Gastroesophageal sphincter (tissue), 3 donors: Measurements from ENCODE around the gene ANKRD42.

Experiments
- EP300 ChIP-seq: sonication (generic); formaldehyde crosslinking; IDR thresholded peaks from one replicate; pipeline ENCODE4 v1.6.1; 2017; ENCODE audit warnings: antibody characterized with exemption, mild to moderate bottlenecking
- POLR2A ChIP-seq, 2 donors: fragments of 450-650 bp; IDR thresholded peaks; one replicate each; pipeline ENCODE4 v1.6.1; 2017; ENCODE audit warnings: antibody characterized with exemption in 2 of 2, mild to moderate bottlenecking in 2 of 2, moderate library complexity in 1 of 2
- TF ChIP-seq, protein P1 (sequence below), 4 experiments: fragments of 200-600 bp in 2 of 4; fragments of 450-650 bp in 2 of 4; sonication (generic) in 1 of 4; IDR thresholded peaks; one replicate each; pipeline ENCODE4 v1.5.1; 2017 to 2019; ENCODE audit warnings: antibody characterized with exemption in 4 of 4, mild to moderate bottlenecking in 2 of 4, moderate library complexity in 2 of 4

DNA sequence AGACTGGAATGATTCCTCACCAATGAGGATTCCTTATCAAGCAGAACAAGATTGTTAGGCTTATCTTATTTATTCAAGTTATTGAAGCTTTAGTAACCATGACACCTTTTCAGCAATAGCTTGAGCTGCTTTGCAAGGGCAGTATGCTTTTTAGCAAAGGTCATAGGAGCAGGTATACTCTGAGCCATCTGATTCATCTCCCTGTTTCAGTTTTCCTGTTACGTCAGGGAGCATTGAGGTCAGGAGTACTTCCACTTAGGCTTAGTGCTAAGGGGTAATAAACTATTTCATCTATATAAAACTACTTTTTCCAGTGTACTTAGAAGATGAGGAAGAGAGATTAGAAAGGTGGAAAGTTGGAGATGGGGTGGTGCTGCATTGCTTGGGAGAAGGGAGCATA lies 17.7 kb upstream of the ANKRD42 start:
- TF ChIP-seq, protein P1, sequence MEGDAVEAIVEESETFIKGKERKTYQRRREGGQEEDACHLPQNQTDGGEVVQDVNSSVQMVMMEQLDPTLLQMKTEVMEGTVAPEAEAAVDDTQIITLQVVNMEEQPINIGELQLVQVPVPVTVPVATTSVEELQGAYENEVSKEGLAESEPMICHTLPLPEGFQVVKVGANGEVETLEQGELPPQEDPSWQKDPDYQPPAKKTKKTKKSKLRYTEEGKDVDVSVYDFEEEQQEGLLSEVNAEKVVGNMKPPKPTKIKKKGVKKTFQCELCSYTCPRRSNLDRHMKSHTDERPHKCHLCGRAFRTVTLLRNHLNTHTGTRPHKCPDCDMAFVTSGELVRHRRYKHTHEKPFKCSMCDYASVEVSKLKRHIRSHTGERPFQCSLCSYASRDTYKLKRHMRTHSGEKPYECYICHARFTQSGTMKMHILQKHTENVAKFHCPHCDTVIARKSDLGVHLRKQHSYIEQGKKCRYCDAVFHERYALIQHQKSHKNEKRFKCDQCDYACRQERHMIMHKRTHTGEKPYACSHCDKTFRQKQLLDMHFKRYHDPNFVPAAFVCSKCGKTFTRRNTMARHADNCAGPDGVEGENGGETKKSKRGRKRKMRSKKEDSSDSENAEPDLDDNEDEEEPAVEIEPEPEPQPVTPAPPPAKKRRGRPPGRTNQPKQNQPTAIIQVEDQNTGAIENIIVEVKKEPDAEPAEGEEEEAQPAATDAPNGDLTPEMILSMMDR (IDR thresholded peaks at IDR 0.05) = no peak
- TF ChIP-seq POLR2A (IDR thresholded peaks at IDR 0.05) = no peak
- TF ChIP-seq EP300 = no peak
